Measurements from ENCODE around the gene FOSL1. TPM values are rescaled to one million over a fixed set of nuclear protein-coding genes. Genes with fewer than 3 reads are reported as not detected.

FOSL1 gene
- polyA plus RNA-seq, 1 donor (not counting 4 experiments of a cell fraction or from before 2014, with no cell fraction given): 21.8 TPM

DNA sequence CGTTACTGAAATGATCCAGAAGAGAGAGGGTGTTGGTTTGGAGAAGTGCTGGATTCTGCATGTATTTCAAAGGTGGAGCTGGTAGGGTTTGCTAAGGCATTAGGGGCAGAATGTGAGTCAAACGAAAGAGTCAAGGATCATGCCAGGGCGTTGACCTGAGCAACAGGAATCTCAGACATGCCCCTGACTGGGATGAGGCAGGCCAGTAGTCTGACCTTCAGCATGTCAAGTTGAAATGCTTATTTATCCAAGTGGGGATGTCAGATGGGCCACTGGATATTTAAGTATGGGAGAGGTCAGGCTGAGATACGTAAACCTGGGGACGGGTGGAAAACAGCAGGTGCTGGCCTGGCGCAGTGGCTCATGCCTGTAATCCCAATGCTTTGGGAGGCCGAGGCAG, 42.3 kb upstream of the FOSL1 start:
- Histone ChIP-seq H3K9me3 (ENCODE audit: control insufficient read depth, low read depth, low read length) (no peaks in the 10 kb centered on the region), H3K4me2 (ENCODE audit: control insufficient read depth, extremely low read depth, insufficient read depth, low read depth, low read length) (no peak overlapping the region), H3K36me3 (ENCODE audit: control insufficient read depth in 2 of 2, extremely low read depth in 1 of 2, insufficient read depth in 2 of 2, low read length in 2 of 2) (no peaks in the 10 kb centered on the region), H3K4me3 (ENCODE audit: control insufficient read depth in 2 of 3, extremely low read depth in 1 of 3, insufficient read depth in 2 of 3, low read depth in 1 of 3, low read length in 3 of 3) (no peak overlapping the region), H4K20me1 (ENCODE audit: control insufficient read depth, extremely low read depth, insufficient read depth, low read length) (no peaks in the 10 kb centered on the region), H2AFZ (ENCODE audit: control insufficient read depth, low read length) (no peak overlapping the region), H3K9me1 (ENCODE audit: control insufficient read depth, extremely low read depth, insufficient read depth, low read length) (no peaks in the 10 kb centered on the region), H3K4me1 (ENCODE audit: control insufficient read depth, extremely low read depth, insufficient read depth, low read length) (peaks cover 11% of the 10 kb centered on the region), H3K27me3 (ENCODE audit: control insufficient read depth, extremely low read depth, insufficient read depth, low read length) (peaks cover 4% of the 10 kb centered on the region), H3K27ac (ENCODE audit: control insufficient read depth, insufficient read depth, low read length) (no peak overlapping the region), H3K9ac (ENCODE audit: control insufficient read depth, extremely low read depth, insufficient read depth, low read length) (no peak overlapping the region), H3K79me2 (ENCODE audit: control insufficient read depth, insufficient read depth, low read length) (no peaks in the 10 kb centered on the region)
- DNase-seq (ENCODE audit: low read depth, low spot score): no peak
- dilution Hi-C loops (cut with MboI; ENCODE audit: extremely low pct_ligation_motif_present, low sequenced_read_pairs): no loop called here
- TF ChIP-seq, protein P1, sequence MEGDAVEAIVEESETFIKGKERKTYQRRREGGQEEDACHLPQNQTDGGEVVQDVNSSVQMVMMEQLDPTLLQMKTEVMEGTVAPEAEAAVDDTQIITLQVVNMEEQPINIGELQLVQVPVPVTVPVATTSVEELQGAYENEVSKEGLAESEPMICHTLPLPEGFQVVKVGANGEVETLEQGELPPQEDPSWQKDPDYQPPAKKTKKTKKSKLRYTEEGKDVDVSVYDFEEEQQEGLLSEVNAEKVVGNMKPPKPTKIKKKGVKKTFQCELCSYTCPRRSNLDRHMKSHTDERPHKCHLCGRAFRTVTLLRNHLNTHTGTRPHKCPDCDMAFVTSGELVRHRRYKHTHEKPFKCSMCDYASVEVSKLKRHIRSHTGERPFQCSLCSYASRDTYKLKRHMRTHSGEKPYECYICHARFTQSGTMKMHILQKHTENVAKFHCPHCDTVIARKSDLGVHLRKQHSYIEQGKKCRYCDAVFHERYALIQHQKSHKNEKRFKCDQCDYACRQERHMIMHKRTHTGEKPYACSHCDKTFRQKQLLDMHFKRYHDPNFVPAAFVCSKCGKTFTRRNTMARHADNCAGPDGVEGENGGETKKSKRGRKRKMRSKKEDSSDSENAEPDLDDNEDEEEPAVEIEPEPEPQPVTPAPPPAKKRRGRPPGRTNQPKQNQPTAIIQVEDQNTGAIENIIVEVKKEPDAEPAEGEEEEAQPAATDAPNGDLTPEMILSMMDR (optimal IDR thresholded peaks at IDR 0.05 in 1 of 3, IDR thresholded peaks at IDR 0.05 in 1 of 3, conservative IDR thresholded peaks at IDR 0.05 in 1 of 3; ENCODE audit: extremely low read depth in 1 of 3, insufficient read depth in 2 of 3, low read length in 3 of 3): no peak
- TF ChIP-seq EZH2 (IDR thresholded peaks at IDR 0.05; ENCODE audit: low read length): no peak
- FAIRE-seq: no peak

DNA sequence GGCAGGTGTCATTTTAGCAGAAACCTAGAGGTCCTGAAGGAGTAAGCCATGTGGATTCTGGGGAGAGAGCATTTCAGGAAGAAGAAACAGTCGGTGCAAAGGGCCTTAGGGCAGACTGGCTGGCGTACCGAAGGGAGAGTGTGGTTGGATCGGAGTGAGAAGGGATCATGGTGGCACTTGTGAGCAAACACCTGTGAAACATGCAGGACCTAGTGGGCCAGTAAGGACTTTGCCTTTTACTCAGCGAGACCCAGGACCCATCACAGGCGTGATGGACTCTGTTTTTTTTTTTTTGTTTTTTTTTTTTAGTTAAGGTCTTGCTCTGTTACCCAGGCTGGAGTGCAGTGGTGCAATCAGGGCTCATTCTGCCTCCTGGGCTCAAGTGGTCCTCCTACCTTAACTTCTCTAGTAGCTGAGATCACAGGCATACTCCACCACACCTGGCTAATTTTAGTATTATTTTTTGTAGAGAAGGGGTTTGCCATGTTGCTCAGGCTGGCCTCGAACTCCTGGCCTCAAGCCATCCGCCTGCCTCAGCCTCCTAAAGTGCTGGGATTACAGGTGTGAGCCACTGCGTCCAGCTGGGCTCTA, 41.6 kb upstream of the FOSL1 start:
- Histone ChIP-seq H3K9me1 (ENCODE audit: control insufficient read depth, extremely low read depth, insufficient read depth, low read length) (no peaks in the 10 kb centered on the region), H3K9me3 (ENCODE audit: control insufficient read depth, low read depth, low read length) (no peaks in the 10 kb centered on the region), H3K27ac (ENCODE audit: control insufficient read depth, insufficient read depth, low read length) (no peak overlapping the region), H3K27me3 (ENCODE audit: control insufficient read depth, extremely low read depth, insufficient read depth, low read length) (peaks cover 1% of the 10 kb centered on the region), H3K79me2 (ENCODE audit: control insufficient read depth, insufficient read depth, low read length) (no peaks in the 10 kb centered on the region), H2AFZ (ENCODE audit: control insufficient read depth, low read length) (peak overlapping the region; percentile 39), H3K4me2 (ENCODE audit: control insufficient read depth, extremely low read depth, insufficient read depth, low read depth, low read length) (peak overlapping the region; percentile 49), H3K9ac (ENCODE audit: control insufficient read depth, extremely low read depth, insufficient read depth, low read length) (no peak overlapping the region), H3K4me3 (ENCODE audit: control insufficient read depth in 2 of 3, extremely low read depth in 1 of 3, insufficient read depth in 2 of 3, low read depth in 1 of 3, low read length in 3 of 3) (no peak overlapping the region), H4K20me1 (ENCODE audit: control insufficient read depth, extremely low read depth, insufficient read depth, low read length) (no peaks in the 10 kb centered on the region), H3K4me1 (ENCODE audit: control insufficient read depth, extremely low read depth, insufficient read depth, low read length) (peaks cover 11% of the 10 kb centered on the region), H3K36me3 (ENCODE audit: control insufficient read depth in 2 of 2, extremely low read depth in 1 of 2, insufficient read depth in 2 of 2, low read length in 2 of 2) (no peaks in the 10 kb centered on the region)
- DNase-seq (ENCODE audit: low read depth, low spot score): no peak
- dilution Hi-C loops (cut with MboI; ENCODE audit: extremely low pct_ligation_motif_present, low sequenced_read_pairs): no loop called here
- TF ChIP-seq EZH2 (IDR thresholded peaks at IDR 0.05; ENCODE audit: low read length): no peak
- FAIRE-seq: no peak

DNA sequence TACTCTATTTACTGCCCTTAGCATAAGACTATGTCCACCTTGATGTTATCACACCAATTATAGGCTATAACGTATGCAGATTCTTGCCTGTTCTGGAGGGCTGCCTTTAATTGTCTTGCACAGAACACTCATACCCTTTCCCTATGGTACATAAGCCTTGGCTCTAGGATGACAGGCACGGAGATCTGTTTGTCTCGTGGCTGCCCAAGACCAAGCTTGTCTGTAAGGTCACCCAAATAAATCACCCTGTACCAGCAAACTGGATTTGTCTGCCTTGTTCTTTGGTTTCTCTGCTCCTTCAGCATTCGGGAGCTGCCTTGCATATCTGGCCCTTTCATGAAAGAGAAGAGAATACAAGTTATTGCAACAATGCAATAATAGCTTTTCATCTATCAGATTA, 37.6 kb upstream of the FOSL1 start:
- H3K9ac ChIP-seq (ENCODE audit: control insufficient read depth, extremely low read depth, insufficient read depth, low read length): no peak overlapping the region
- no peak overlapping the region for H3K27ac ChIP-seq (ENCODE audit: control insufficient read depth, insufficient read depth, low read length)
- no peaks in the 10 kb centered on the region for H3K79me2 ChIP-seq (ENCODE audit: control insufficient read depth, insufficient read depth, low read length)
- H3K27me3 ChIP-seq (ENCODE audit: control insufficient read depth, extremely low read depth, insufficient read depth, low read length): no peaks in the 10 kb centered on the region
- no peak for TF ChIP-seq EZH2 (IDR thresholded peaks at IDR 0.05; ENCODE audit: low read length)
- TF ChIP-seq, protein P1 (optimal IDR thresholded peaks at IDR 0.05 in 1 of 3, IDR thresholded peaks at IDR 0.05 in 1 of 3, conservative IDR thresholded peaks at IDR 0.05 in 1 of 3; ENCODE audit: extremely low read depth in 1 of 3, insufficient read depth in 2 of 3, low read length in 3 of 3): no peak
- no peak overlapping the region for H3K4me2 ChIP-seq (ENCODE audit: control insufficient read depth, extremely low read depth, insufficient read depth, low read depth, low read length)
- H3K4me3 ChIP-seq (ENCODE audit: control insufficient read depth in 2 of 3, extremely low read depth in 1 of 3, insufficient read depth in 2 of 3, low read depth in 1 of 3, low read length in 3 of 3): no peak overlapping the region
- H3K4me1 ChIP-seq (ENCODE audit: control insufficient read depth, extremely low read depth, insufficient read depth, low read length): peaks cover 11% of the 10 kb centered on the region
- no peaks in the 10 kb centered on the region for H3K36me3 ChIP-seq (ENCODE audit: control insufficient read depth in 2 of 2, extremely low read depth in 1 of 2, insufficient read depth in 2 of 2, low read length in 2 of 2)
- no peaks in the 10 kb centered on the region for H3K9me1 ChIP-seq (ENCODE audit: control insufficient read depth, extremely low read depth, insufficient read depth, low read length)
- H2AFZ ChIP-seq (ENCODE audit: control insufficient read depth, low read length): no peak overlapping the region
- FAIRE-seq: no peak
- no peaks in the 10 kb centered on the region for H3K9me3 ChIP-seq (ENCODE audit: control insufficient read depth, low read depth, low read length)
- H4K20me1 ChIP-seq (ENCODE audit: control insufficient read depth, extremely low read depth, insufficient read depth, low read length): no peaks in the 10 kb centered on the region
- dilution Hi-C loops (cut with MboI; ENCODE audit: extremely low pct_ligation_motif_present, low sequenced_read_pairs): no loop called here
- DNase-seq (ENCODE audit: low read depth, low spot score): no peak

Data from keratinocyte (primary cell).